Heart left ventricle (tissue), 16 donors: Measurements from ENCODE around the gene PIP5K1B. TPM values are rescaled to one million over a fixed set of nuclear protein-coding genes. Genes with fewer than 3 reads are reported as not detected.
A peak's percentile ranks its signal among the peaks of the same experiment; 100 is the strongest.

Source experiments
- ATAC-seq, 4 donors: fragments of 200-7000 bp; cut with Tn5 transposase; one replicate each; pipeline ENCODE4 v1.9.1; 2020 to 2022; ENCODE audit warnings: moderate library complexity in 4 of 4, mild to moderate bottlenecking in 3 of 4, moderate number of reproducible peaks in 1 of 4
- DNase-seq, 5 donors: peaks; one replicate each; pipeline ENCODE4 v3.0.0-alpha.2; 2020
- H3K27ac ChIP-seq, 12 donors: fragments of 200-600 bp; sonication (generic) in 4 of 12; one replicate each; pipeline versions ENCODE4 v1.5.0 to v1.8.0; 2016 to 2022; ENCODE audit warnings: mild to moderate bottlenecking in 2 of 12
- H3K27me3 ChIP-seq, 9 donors: fragments of 200-600 bp; sonication (generic) in 2 of 9; one replicate each; pipeline versions ENCODE4 v1.5.1 to v1.8.0; 2016 to 2022; ENCODE audit warnings: mild to moderate bottlenecking in 3 of 9
- H3K36me3 ChIP-seq, 9 donors: fragments of 200-600 bp; sonication (generic) in 2 of 9; one replicate each; pipeline versions ENCODE4 v1.5.0 to v1.8.0; 2018 to 2022; ENCODE audit warnings: mild to moderate bottlenecking in 2 of 9
- H3K4me1 ChIP-seq, 12 donors: fragments of 200-600 bp; sonication (generic) in 4 of 12; one replicate each; pipeline versions ENCODE4 v1.5.0 to v1.8.0; 2016 to 2022; ENCODE audit warnings: mild to moderate bottlenecking in 3 of 12
- H3K4me3 ChIP-seq, 12 donors: fragments of 200-600 bp; sonication (generic) in 4 of 12; one replicate each; pipeline versions ENCODE4 v1.5.0 to v1.8.0; 2017 to 2022; ENCODE audit warnings: mild to moderate bottlenecking in 9 of 12, moderate library complexity in 4 of 12
- H3K9me3 ChIP-seq, 12 donors: fragments of 200-600 bp; sonication (generic) in 4 of 12; one replicate each; pipeline versions ENCODE4 v1.5.0 to v1.8.0; 2016 to 2022; ENCODE audit warnings: mild to moderate bottlenecking in 1 of 12
- CTCF ChIP-seq, 12 donors: fragments of 200-600 bp; sonication (generic) in 4 of 12; IDR thresholded peaks; one replicate each; pipeline versions ENCODE4 v1.5.0 to v1.8.0; 2018 to 2022; ENCODE audit warnings: antibody characterized with exemption in 12 of 12, mild to moderate bottlenecking in 5 of 12
- POLR2A ChIP-seq, 2 donors: fragments of 450-650 bp; IDR thresholded peaks; one replicate each; pipeline ENCODE4 v1.6.1; 2017; ENCODE audit warnings: antibody characterized with exemption in 2 of 2, mild to moderate bottlenecking in 2 of 2, moderate library complexity in 2 of 2
- WGBS, 4 donors: extraction: QIAGEN DNeasy Blood & Tissue Kit in 2 of 4; methylation state at CpG; one replicate each; pipeline versions ENCODE4 v1.1.5 to v1.1.7; 2013 to 2018; 5-methylcytosine and 5-hydroxymethylcytosine counted together
- intact Hi-C, 10 donors: fragments of 100-400 bp; cut with DNase I; formaldehyde crosslinking; loops; one replicate each; pipeline versions ENCODE4 v1.11.1 to v1.14.2; 2022
- polyA plus RNA-seq, 2 donors: library from polyadenylated mRNA; stranded (reverse); fragments of 200-250 nt; gene quantifications; one replicate each; pipeline ENCODE4 v1.2.3, GENCODE V29; 2013
- total RNA-seq, 9 donors: library from RNA; depleted of rRNA in 2 of 9; stranded (reverse); fragments of >200 nt in 2 of 9; fragmentation: NEBNext Ultra II Directional in 3 of 9; extraction: Animal tissue kit (Norgen Biotek cat#: 25700) in 3 of 9; gene quantifications; one replicate each; pipeline versions ENCODE4 v1.1.0 to v1.2.4, GENCODE V29; 2016 to 2023
- donor health status: ischemic (EF 13 %, LVEDD 7.1; RV severe dilation, severe dysfunction).
- donor health status: healthy with polysubstance abuse.
- donor health status: DM: no; HTN: yes; CAD: no.
- donor health status: DM: no; HTN: no; CAD: no.
- donor health status: ischemic (EF 25% LVEDD 6.9; RV normal size, moderate dysfunction).
- donor health status: ischemic (EF 25% LVEDD 5.7; RV mildly dilated, moderate dysfunction).
- donor health status: healthy.
- donor health status: DM: yes; HTN: yes; CAD: no.
- donor health status: ischemic (EF 35%, LVEDD 5.7; RV mildly dilated, moderate dysfunction).
- donor health status: nonischemic (EF 11% LVEDD 7.7; RV severe dilation, severe dysfunction).
- donor health status: DM: yes; HTN: yes; CAD: no.
- donor health status: PGD.
- donor health status: ischemic (EF 29% LVEDD 5.4; RV normal size, mild dysfunction).
- donor health status: nonischemic (EF 23%, LVEDD 6.1; RV moderate dilation, normal function).

Gene PIP5K1B
- total and polyA plus RNA-seq, 11 donors, result 8.6 to 68.0 (median 47.5) TPM

GRCh38 chr9:68961587-68961986 is 256.5 kb downstream of the PIP5K1B start:
- no peaks in the 10 kb centered on the region for H3K27me3 ChIP-seq
- WGBS, 4 donors, result 38 to 45% (median 45%) methylated on average over 4 of the region's 4 CpGs
- H3K9me3 ChIP-seq, result no peaks in the 10 kb centered on the region
- H3K36me3 ChIP-seq, result peaks cover 0 to 13% (median 0%) of the 10 kb centered on the region in 9 donors
- peak in 2 of 4 donors; percentile 67 to 79 for ATAC-seq
- H3K27ac ChIP-seq, result peak overlapping the region in 5 of 12 donors; percentile 11 to 51 (median 43)
- no peak for TF ChIP-seq CTCF (IDR thresholded peaks at IDR 0.05)
- TF ChIP-seq POLR2A (IDR thresholded peaks at IDR 0.05), result no peak
- no peak overlapping the region for H3K4me3 ChIP-seq
- DNase-seq, result no peak
- intact Hi-C loops, result no loop called here
- peaks cover 0 to 30% (median 8%) of the 10 kb centered on the region in 12 donors for H3K4me1 ChIP-seq

GRCh38 chr9:68963416-68963815 is 258.4 kb downstream of the PIP5K1B start:
- ATAC-seq (no peak), DNase-seq (no peak)
- peaks cover 0 to 30% (median 8%) of the 10 kb centered on the region in 12 donors for H3K4me1 ChIP-seq
- H3K9me3 ChIP-seq, result no peaks in the 10 kb centered on the region
- H3K27ac ChIP-seq, result no peak overlapping the region
- TF ChIP-seq CTCF (IDR thresholded peaks at IDR 0.05) (no peak), POLR2A (IDR thresholded peaks at IDR 0.05) (no peak)
- no peaks in the 10 kb centered on the region for H3K27me3 ChIP-seq
- intact Hi-C loops, result no loop called here
- WGBS, 4 donors, result 35 to 60% (median 41%) methylated on average over 3 of the region's 3 CpGs
- no peak overlapping the region for H3K4me3 ChIP-seq
- peaks cover 0 to 3% (median 0%) of the 10 kb centered on the region in 9 donors for H3K36me3 ChIP-seq

GRCh38 chr9:68964102-68964541 is 259.1 kb downstream of the PIP5K1B start:
- peaks cover 0 to 3% (median 0%) of the 10 kb centered on the region in 9 donors for H3K36me3 ChIP-seq
- peaks cover 0 to 30% (median 8%) of the 10 kb centered on the region in 12 donors for H3K4me1 ChIP-seq
- no peak for TF ChIP-seq CTCF (IDR thresholded peaks at IDR 0.05)
- TF ChIP-seq POLR2A (IDR thresholded peaks at IDR 0.05), result no peak
- WGBS, 4 donors, result 47 to 75% (median 58%) methylated on average over 3 of the region's 3 CpGs
- ATAC-seq (peak in 1 of 4 donors; percentile 10), DNase-seq (no peak)
- no peak overlapping the region for H3K4me3 ChIP-seq
- H3K27me3 ChIP-seq, result no peaks in the 10 kb centered on the region
- intact Hi-C loops, result no loop called here
- peak overlapping the region in 2 of 12 donors; percentile 23 to 46 for H3K27ac ChIP-seq
- no peaks in the 10 kb centered on the region for H3K9me3 ChIP-seq

- ATAC-seq, result no peak
- H3K36me3 ChIP-seq, result peaks cover 0 to 3% (median 0%) of the 10 kb centered on the region in 9 donors
- peaks cover 0 to 34% (median 8%) of the 10 kb centered on the region in 12 donors for H3K4me1 ChIP-seq
- no peaks in the 10 kb centered on the region for H3K27me3 ChIP-seq
- intact Hi-C loops, result no loop called here
- TF ChIP-seq CTCF (IDR thresholded peaks at IDR 0.05) (no peak), POLR2A (IDR thresholded peaks at IDR 0.05) (no peak)
- no peak for DNase-seq
- no peak overlapping the region for H3K4me3 ChIP-seq
- WGBS, 4 donors, result 75 to 89% (median 82%) methylated on average over 3 of the region's 3 CpGs
- H3K27ac ChIP-seq, result peak overlapping the region in 2 of 12 donors; percentile 23 to 46
- H3K9me3 ChIP-seq, result no peaks in the 10 kb centered on the region
These were observed 259.7 kb downstream of the PIP5K1B start for GRCh38 chr9:68964765-68965164.
